Hepatocyte (in vitro differentiated cells): Measurements from ENCODE around the gene RNLS. TPM values are rescaled to one million over a fixed set of nuclear protein-coding genes. Genes with fewer than 3 reads are reported as not detected.

Experiments
- DNase-seq: peaks from one replicate; pipeline ENCODE4 v3.0.0-alpha.2; 2016; ENCODE audit warnings: low spot score
- H2AFZ ChIP-seq: fragments of 200-600 bp; sonication (generic); 2 replicates; pipeline ENCODE4 v1.6.0; 2016; ENCODE audit warnings: antibody characterized with exemption, mild to moderate bottlenecking
- H3K27ac ChIP-seq: fragments of 200-600 bp; sonication (generic); 2 replicates; pipeline ENCODE4 v1.5.1; 2016; ENCODE audit warnings: mild to moderate bottlenecking
- H3K27me3 ChIP-seq: fragments of 200-600 bp; sonication (generic); 2 replicates; pipeline ENCODE4 v1.6.1; 2016
- H3K36me3 ChIP-seq: fragments of 200-600 bp; sonication (generic); replicated peaks from 2 replicates; pipeline ENCODE4 v1.5.1; 2016; ENCODE audit warnings: low read depth; ENCODE audit not compliant: insufficient read depth
- H3K4me1 ChIP-seq: fragments of 200-600 bp; sonication (generic); 2 replicates; pipeline ENCODE4 v1.5.1; 2016; ENCODE audit warnings: mild to moderate bottlenecking, moderate library complexity; ENCODE audit not compliant: insufficient read depth
- H3K4me2 ChIP-seq: fragments of 200-600 bp; sonication (generic); 2 replicates; pipeline ENCODE4 v1.6.0; 2016
- H3K4me3 ChIP-seq: fragments of 200-600 bp; sonication (generic); 2 replicates; pipeline ENCODE4 v1.5.1; 2016; ENCODE audit warnings: mild to moderate bottlenecking
- H3K79me2 ChIP-seq: fragments of 200-600 bp; sonication (generic); 2 replicates; pipeline ENCODE4 v1.6.0; 2017; ENCODE audit warnings: mild to moderate bottlenecking
- H3K9me2 ChIP-seq: fragments of 200-600 bp; sonication (generic); replicated peaks from 2 replicates; pipeline ENCODE4 v1.6.0; 2017; ENCODE audit warnings: mild to moderate bottlenecking; ENCODE audit not compliant: insufficient read depth
- H3K9me3 ChIP-seq: fragments of 200-600 bp; sonication (generic); 2 replicates; pipeline ENCODE4 v1.5.1; 2016; ENCODE audit warnings: low read depth, mild to moderate bottlenecking
- H4K20me1 ChIP-seq: fragments of 200-600 bp; sonication (generic); 2 replicates; pipeline ENCODE4 v1.6.0; 2016; ENCODE audit warnings: mild to moderate bottlenecking; ENCODE audit not compliant: insufficient read depth, poor library complexity, severe bottlenecking
- CTCF ChIP-seq: fragments of 200-600 bp; sonication (generic); IDR thresholded peaks from 2 replicates; pipeline ENCODE4 v1.5.1; 2016; ENCODE audit warnings: antibody characterized with exemption, mild to moderate bottlenecking; ENCODE audit not compliant: poor library complexity
- EZH2 ChIP-seq: fragments of 200-600 bp; sonication (generic); IDR thresholded peaks from 2 replicates; pipeline ENCODE4 v1.6.1; 2016; ENCODE audit warnings: antibody characterized with exemption, mild to moderate bottlenecking, borderline replicate concordance
- EZH2phosphoT487 ChIP-seq: fragments of 200-600 bp; sonication (generic); IDR thresholded peaks from one replicate; pipeline ENCODE4 v1.6.1; 2018; ENCODE audit warnings: antibody characterized with exemption, mild to moderate bottlenecking, low read depth, moderate library complexity; ENCODE audit not compliant: unreplicated experiment, severe bottlenecking
- WGBS: methylation state at CpG from one replicate; pipeline ENCODE4 v1.1.6; 2016; ENCODE audit warnings: low lambda C conversion rate; ENCODE audit errors: missing lambda C conversion rate; 5-methylcytosine and 5-hydroxymethylcytosine counted together
- polyA plus RNA-seq: library from polyadenylated mRNA; unstranded; fragments of >200 nt; fragmentation: Nextera tagmentation; extraction: Ambion mirVana; gene quantifications from 2 replicates; pipeline ENCODE4 v1.2.1, GENCODE V29; 2016
- total RNA-seq: library from RNA; depleted of rRNA; stranded (reverse); fragments of >200 nt; gene quantifications from 2 replicates; pipeline ENCODE4 v1.2.3, GENCODE V29; 2014

Gene RNLS
- total and polyA plus RNA-seq, 2 experiments from 2014 or later: 12.8 to 14.9 TPM

GRCh38 chr10:88467835-88468485, 115.2 kb downstream of the RNLS start:
- Histone ChIP-seq H3K36me3 (no peaks in the 10 kb centered on the region), H2AFZ (no peak overlapping the region), H4K20me1 (no peaks in the 10 kb centered on the region), H3K27ac (no peak overlapping the region), H3K4me1 (no peaks in the 10 kb centered on the region), H3K27me3 (no peaks in the 10 kb centered on the region), H3K4me2 (no peak overlapping the region), H3K79me2 (no peaks in the 10 kb centered on the region), H3K4me3 (no peak overlapping the region), H3K9me3 (no peaks in the 10 kb centered on the region), H3K9me2 (no peaks in the 10 kb centered on the region)
- no peak for TF ChIP-seq EZH2
- no peak for TF ChIP-seq CTCF
- TF ChIP-seq EZH2phosphoT487: no peak
- DNase-seq: no peak
- WGBS: 64% methylated on average over 4 of the region's 4 CpGs

- Histone ChIP-seq H3K27ac (no peak overlapping the region), H3K4me3 (no peak overlapping the region), H3K79me2 (no peaks in the 10 kb centered on the region), H3K27me3 (no peaks in the 10 kb centered on the region), H2AFZ (no peak overlapping the region), H3K4me1 (no peaks in the 10 kb centered on the region), H4K20me1 (no peaks in the 10 kb centered on the region), H3K9me2 (no peaks in the 10 kb centered on the region), H3K4me2 (no peak overlapping the region), H3K36me3 (no peaks in the 10 kb centered on the region), H3K9me3 (no peaks in the 10 kb centered on the region)
- DNase-seq: no peak
- WGBS: 77% methylated on average over 3 of the region's 3 CpGs
- TF ChIP-seq EZH2phosphoT487 (no peak), EZH2 (no peak)
Observed at GRCh38 chr10:88466786-88467185, 116.3 kb downstream of the RNLS start.

- no peak overlapping the region for H3K4me3 ChIP-seq
- H3K27ac ChIP-seq: no peak overlapping the region
- no peaks in the 10 kb centered on the region for H3K9me2 ChIP-seq
- no peaks in the 10 kb centered on the region for H3K36me3 ChIP-seq
- no peaks in the 10 kb centered on the region for H3K9me3 ChIP-seq
- H3K4me2 ChIP-seq: no peak overlapping the region
- H3K4me1 ChIP-seq: no peaks in the 10 kb centered on the region
- H3K79me2 ChIP-seq: no peaks in the 10 kb centered on the region
- H2AFZ ChIP-seq: no peak overlapping the region
- no peaks in the 10 kb centered on the region for H4K20me1 ChIP-seq
- no peaks in the 10 kb centered on the region for H3K27me3 ChIP-seq
- no peak for DNase-seq
- TF ChIP-seq EZH2phosphoT487 (no peak), CTCF (no peak), EZH2 (no peak)
Observed at GRCh38 chr10:88465765-88466164, 117.4 kb downstream of the RNLS start.

GRCh38 chr10:88463811-88464210, 119.3 kb downstream of the RNLS start:
- H3K4me1 ChIP-seq: no peaks in the 10 kb centered on the region
- DNase-seq: no peak
- no peaks in the 10 kb centered on the region for H3K27me3 ChIP-seq
- no peak overlapping the region for H3K4me2 ChIP-seq
- WGBS: 100% methylated on average over 1 of the region's 1 CpG
- H3K79me2 ChIP-seq: no peaks in the 10 kb centered on the region
- no peaks in the 10 kb centered on the region for H4K20me1 ChIP-seq
- no peak overlapping the region for H3K27ac ChIP-seq
- no peaks in the 10 kb centered on the region for H3K9me3 ChIP-seq
- H3K36me3 ChIP-seq: no peaks in the 10 kb centered on the region
- no peak overlapping the region for H2AFZ ChIP-seq
- no peak overlapping the region for H3K4me3 ChIP-seq
- H3K9me2 ChIP-seq: no peaks in the 10 kb centered on the region
- TF ChIP-seq EZH2phosphoT487 (no peak), CTCF (no peak), EZH2 (no peak)
